GM18870 (cell line): Measurements from ENCODE around the gene PRELID3B.

Experiments used
- ATAC-seq: cut with Tn5 transposase; IDR thresholded peaks from one replicate; pipeline ENCODE4 v1.9.1; 2021; ENCODE audit warnings: moderate library complexity; ENCODE audit not compliant: unreplicated experiment

Gene PRELID3B

GRCh38 chr20:59010995-59011873, 31.4 kb downstream of the PRELID3B start:
- no peak for ATAC-seq

DNA sequence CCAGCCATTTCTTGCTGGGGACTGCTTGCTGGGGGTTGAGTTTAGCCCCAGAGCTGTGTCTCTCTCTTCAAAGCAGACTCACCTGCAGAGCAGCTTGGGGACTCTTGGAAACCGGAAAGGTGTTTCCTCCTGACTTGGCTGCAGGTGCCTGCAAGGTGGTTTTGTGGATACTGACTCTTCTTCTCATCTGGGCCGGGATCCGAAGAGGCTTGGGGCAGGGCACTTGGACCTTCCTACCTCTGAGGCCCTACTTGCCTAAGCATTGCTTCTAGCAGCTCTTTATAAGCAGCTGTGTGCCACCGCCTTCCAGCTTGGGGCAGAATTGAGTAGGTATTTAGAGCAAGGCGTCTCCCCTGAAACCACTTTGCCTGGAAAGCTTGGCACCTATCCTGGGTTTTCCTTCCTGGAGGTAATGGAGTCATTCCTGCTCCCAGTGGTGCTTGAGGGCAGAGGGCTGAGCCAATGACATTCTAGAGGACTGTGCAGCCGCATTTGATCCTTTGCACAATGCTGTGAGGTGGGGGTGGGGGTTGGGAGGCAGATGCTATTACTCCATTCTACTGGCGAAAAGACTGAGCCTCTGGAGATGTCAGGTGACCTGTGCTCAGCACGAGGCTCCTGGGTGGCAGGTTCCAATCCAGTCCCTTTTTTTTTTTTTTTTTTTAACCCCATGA, 32.1 kb downstream of the PRELID3B start:
- ATAC-seq, result no peak

DNA sequence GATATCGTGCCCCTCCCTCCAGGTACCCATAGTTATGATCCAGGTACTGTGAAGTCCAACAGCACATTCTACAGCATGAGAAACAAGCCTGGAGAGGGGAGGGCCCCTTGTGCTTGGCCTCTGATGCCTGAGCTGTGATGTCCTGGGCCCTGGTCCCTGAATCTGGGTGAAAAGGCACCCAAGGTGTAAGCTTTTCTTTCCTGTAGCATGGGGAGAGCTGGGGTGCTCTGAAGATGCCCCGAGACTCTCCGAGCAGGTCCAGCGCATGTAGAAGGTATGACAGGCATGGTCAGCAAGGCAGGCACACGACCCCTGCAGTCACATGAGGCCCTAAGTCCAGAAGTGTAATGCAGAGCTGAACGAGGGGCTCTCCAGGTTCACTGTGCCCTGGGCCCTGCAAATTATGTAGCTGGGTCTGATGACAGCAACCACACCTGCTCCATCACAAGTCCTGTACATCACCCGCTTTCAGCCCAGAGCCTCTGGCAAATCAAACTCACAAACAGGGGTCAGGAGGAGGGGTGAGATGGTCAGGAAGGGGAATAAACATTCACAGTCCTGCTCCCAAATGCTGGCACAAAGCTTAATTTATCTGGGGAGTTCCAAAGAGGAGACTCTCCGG, 33.8 kb downstream of the PRELID3B start:
- ATAC-seq, result no peak

GRCh38 chr20:59007665-59008511, 34.7 kb downstream of the PRELID3B start:
- peak; percentile 28 for ATAC-seq

GRCh38 chr20:59006864-59007664, 35.5 kb downstream of the PRELID3B start, which contains the start of gene CTSZ:
TSS of gene CTSZ (minus strand) at chr20:59007254. CDS start at chr20:59007128, 126 bp downstream.
- ATAC-seq, result no peak

GRCh38 chr20:59006167-59006863, 36.3 kb downstream of the PRELID3B start:
- no peak for ATAC-seq

DNA sequence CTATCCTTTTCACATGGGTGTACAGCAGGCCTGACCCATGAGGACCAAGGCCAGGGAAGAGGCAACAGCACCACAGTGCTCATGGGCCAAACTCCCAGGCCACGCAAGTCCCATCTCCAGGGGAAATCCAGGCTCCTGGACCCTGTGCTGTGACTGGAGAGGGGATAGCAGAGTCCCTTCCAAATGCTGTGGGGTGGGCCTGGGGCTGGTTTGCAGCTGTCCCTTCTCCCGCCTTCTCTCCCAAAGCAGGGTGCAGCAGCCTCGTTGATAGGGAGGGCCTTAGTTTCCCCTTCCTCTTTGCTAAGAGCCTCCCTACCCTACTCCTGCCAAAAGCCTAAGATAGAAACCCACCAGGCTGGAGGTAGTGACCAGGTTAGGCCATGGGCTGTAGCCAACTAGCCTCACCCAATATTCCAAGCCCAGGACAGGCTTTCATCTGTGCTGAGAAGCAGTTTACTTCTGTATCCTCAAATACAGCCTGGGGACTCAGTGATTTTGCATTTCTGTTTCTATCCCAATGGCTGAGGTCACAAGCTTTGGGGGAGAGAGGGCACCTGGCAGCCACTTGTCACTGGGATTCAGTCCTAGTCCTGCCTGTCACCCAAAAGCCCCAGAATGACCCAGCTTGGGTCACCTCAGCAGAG, 36.9 kb downstream of the PRELID3B start:
- ATAC-seq, result no peak

DNA sequence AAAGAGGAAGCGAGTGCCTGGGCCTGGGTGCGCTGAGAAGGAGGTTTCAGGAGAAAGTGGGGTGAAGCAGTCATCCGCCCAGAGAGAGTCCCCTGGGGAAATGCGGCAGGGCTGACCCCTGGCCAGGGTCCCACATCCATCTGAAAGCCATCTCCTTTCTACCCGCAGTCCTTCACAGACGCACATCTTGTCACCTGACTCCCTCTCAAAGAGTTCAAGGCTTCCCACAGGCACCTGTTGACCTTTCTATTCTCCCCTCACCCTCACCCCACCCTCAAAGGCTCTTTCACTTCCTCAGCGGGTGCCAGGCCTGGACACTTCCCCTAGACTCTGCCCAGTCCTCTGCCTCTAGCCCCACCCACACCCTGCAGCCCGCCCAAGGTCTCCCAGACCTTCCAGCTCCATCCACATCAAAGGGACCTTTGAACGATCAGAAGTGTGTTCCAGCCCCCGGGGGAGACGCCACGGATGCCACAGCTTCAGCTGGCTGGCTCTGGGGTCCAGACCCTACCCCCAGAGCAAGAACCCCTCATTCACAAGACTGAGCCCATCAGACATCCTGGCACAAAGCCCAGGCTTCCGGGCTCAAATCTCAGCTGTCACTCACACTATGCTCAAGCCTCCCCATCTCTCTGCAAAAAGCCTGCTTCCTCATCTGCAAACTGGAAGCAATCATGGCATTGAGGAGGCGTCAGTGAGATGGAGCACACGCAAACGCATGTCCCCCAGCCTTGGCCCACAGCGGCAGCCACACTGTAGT, 37.6 kb downstream of the PRELID3B start:
- ATAC-seq, result peak; percentile 60

- no peak for ATAC-seq
Observed at GRCh38 chr20:59004493-59004762, 38.2 kb downstream of the PRELID3B start.

GRCh38 chr20:59003836-59004492, 38.6 kb downstream of the PRELID3B start:
- ATAC-seq, result no peak

DNA sequence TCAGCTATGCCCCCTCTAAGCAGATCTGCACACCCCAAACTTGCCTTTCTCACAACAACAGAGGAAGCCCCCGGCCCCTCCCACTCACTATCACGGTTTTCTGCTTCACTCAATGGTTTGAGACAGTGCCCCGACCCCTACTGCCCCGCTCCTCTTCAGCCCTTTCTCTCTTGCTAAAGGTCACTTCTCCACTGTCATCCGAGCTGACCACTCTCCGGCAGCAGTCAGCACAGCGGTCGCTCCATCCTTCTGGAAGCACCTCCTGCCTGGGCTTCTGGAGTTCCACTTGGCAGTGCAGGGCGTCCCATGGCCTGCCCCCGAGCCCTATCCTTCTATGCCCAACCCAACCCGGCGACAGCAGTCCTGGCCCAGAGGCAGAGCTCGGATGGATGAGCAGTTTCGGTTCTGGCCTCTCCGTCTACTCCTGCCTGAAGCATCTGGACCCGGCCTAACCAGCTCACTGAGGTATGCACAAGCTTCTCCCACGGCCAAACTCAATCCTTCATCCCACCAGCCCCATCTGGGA, 39.6 kb downstream of the PRELID3B start:
- ATAC-seq, result no peak

DNA sequence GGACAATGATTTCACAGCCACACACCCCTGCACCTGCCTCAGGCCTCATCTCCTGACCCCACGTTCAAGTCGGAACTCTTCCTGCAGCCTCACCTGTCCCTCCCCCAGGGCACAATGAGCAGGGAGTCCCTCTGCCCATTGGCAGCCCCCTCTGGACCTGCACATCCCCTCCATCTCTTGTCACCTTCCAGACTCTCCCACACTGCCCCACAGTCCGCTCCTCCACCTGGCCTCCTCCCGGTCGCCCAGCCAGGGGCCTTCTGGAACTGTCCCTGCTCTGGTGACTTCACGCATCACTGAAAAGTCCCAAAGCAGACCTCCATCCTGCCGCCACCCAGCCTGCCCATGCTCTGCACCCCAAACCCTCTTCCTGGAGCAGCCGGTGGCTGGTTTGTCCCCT, 40.2 kb downstream of the PRELID3B start:
- no peak for ATAC-seq

- no peak for ATAC-seq
Observed at GRCh38 chr20:59001449-59002171, 41.0 kb downstream of the PRELID3B start.

DNA sequence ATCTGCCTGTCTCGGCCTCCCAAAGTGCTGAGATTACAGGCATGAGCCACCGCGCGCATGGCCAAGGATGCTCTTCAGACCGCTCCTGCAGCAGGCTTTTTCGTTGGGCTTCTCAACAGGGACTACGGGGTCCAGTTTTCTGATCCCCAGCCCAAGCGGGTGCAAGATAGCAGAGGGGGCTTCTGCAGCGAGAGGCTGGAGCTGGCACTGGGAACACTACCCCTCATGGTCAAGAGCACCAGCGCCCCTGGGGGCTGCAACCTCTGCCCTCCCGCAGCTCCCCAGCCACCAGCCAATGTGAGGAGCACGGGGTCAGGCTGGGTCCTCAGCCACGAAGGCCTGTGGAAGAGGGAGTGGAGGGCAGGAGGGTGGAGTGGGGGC, 41.5 kb downstream of the PRELID3B start:
- no peak for ATAC-seq

DNA sequence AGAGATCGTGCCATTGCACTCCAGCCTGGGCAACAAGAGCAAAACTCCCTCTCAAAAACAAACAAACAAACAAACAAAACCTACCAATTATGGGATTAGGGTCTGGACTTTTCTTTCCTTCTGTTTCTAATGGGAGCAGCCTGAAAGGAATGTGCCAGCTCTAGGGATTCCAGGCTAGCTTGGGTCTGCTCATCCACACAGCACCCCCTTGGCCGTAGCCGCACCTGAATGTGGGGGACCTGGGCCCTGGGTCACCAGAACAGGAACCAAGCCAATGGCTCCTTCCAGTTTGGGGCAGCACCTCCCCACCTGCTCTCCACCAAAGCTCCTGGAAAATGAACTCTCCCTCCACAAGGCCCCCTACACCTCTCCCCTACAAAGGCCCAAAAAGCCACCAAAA, 42.3 kb downstream of the PRELID3B start:
- ATAC-seq, result no peak

GRCh38 chr20:58998656-58999055, 43.9 kb downstream of the PRELID3B start:
- no peak for ATAC-seq

DNA sequence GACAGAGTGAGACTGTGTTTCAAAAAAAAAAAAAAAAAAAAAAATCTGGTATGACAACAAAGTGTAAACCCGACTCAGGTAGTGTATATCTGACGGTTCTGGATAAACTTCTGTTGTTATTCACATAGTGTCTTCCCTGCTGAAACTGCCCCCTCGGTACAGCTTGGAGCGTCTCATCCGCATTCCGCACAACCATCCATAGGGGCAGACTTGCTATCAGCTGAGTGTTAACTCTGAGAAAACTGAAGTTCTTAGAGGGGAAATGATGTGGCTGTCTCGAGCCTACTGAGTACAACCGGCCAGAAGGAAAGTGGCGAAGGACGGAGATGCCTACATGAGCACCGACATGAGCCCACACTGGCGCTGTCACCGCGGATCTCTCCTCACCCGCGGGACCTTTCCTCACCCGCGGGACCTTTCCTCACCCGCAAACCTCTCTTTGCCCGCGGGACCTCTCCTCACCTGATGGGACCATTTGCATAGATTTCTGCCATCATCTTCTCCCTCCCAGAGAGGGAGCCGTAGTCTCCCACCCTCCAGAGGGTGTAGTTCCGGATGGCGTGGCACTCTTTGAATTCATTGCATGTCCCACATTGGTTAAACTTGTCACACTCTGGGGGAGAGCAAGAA, 45.3 kb downstream of the PRELID3B start:
- no peak for ATAC-seq
